ENCODE data around the gene MAML2. TPM values are rescaled to one million over a fixed set of nuclear protein-coding genes. Genes with fewer than 3 reads are reported as not detected.
"Not testable (repeated sequence)": the region's sequence is repeated elsewhere in the genome, so short reads cannot be mapped to it uniquely, and the experiment has no call there.

Gene MAML2
- total RNA-seq, 1 donor from 2014 or later: 1.3 TPM

DNA sequence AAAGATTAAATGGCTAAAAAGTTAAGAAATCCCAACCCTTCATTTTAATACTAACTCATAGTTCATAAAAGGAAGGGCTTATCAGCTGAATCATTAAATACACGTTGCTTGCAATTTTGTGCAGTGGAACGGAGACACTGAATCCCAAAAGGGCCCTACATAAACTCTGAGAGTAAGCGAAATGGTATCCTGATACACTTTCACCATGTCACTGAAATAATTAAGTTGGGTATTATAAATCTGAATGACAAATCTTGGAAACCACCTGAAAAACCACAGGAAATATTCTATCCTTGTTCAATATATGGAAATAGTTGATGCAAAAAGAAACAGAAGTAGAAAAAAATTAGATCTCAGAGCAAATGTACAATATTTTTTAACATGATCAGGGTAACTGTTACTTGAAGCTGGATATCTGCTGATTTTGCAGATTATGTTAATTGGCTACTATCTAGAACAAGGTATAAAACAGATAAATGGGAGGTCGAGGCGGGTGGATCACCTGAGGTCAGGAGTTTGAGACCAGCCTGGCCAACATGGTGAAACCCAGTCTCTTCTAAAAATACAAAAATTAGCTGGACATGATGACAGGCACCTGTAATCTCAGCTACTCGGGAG is 55.1 kb downstream of the MAML2 start:
- DNase-seq (ENCODE audit: low read depth) (peak; percentile 61), FAIRE-seq (no peak)
- no peak overlapping the region for H3K4me3 ChIP-seq (ENCODE audit: low read depth, low read length)
- TF ChIP-seq, protein P1, sequence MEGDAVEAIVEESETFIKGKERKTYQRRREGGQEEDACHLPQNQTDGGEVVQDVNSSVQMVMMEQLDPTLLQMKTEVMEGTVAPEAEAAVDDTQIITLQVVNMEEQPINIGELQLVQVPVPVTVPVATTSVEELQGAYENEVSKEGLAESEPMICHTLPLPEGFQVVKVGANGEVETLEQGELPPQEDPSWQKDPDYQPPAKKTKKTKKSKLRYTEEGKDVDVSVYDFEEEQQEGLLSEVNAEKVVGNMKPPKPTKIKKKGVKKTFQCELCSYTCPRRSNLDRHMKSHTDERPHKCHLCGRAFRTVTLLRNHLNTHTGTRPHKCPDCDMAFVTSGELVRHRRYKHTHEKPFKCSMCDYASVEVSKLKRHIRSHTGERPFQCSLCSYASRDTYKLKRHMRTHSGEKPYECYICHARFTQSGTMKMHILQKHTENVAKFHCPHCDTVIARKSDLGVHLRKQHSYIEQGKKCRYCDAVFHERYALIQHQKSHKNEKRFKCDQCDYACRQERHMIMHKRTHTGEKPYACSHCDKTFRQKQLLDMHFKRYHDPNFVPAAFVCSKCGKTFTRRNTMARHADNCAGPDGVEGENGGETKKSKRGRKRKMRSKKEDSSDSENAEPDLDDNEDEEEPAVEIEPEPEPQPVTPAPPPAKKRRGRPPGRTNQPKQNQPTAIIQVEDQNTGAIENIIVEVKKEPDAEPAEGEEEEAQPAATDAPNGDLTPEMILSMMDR (IDR thresholded peaks at IDR 0.05; ENCODE audit: insufficient read depth, low read length, severe bottlenecking): no peak
- no peaks in the 10 kb centered on the region for H3K27me3 ChIP-seq (ENCODE audit: control insufficient read depth, insufficient read depth, low read length)
- H3K36me3 ChIP-seq (ENCODE audit: control insufficient read depth, insufficient read depth, low read length): no peaks in the 10 kb centered on the region

DNA sequence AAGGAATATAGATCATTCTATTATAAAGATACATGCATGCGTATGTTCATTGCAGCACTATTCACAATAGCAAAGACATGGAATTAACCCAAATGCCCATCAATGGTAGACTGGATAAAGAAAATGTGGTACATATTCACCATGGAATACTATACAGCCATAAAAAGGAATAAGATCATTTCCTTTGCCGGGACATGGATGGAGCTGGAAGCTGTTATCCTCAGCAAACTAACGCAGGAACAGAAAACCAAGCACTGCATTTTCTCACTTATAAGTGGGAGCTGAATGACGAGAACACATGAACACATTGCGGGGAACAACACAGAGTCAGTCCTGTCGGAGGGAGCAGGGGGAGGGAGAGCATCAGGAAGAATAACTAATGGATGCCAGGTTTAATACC is 57.0 kb downstream of the MAML2 start:
- not testable (repeated sequence) for FAIRE-seq; H3K4me3 ChIP-seq (ENCODE audit: low read depth, low read length); DNase-seq (ENCODE audit: low read depth); H3K36me3 ChIP-seq (ENCODE audit: control insufficient read depth, insufficient read depth, low read length); H3K27me3 ChIP-seq (ENCODE audit: control insufficient read depth, insufficient read depth, low read length)

DNA sequence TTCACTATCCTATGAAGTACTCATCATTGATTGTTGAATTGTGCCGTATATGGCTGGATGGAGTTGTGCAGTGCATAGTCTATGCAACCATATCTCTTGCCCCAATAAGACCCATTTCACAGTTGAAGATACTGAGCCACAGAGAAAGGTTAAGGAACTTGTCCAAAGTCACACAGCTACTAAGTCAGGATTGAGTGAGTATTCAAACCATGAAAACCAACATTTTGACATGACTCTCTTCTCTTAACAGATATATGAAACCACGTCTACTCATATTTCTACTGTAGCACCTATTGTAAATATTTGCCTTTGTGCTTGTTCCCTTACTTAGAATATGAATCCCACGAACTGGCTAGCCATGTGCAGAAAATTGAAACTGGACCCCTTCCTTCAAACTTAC is 58.1 kb downstream of the MAML2 start:
- no peak overlapping the region for H3K4me3 ChIP-seq (ENCODE audit: low read depth, low read length)
- DNase-seq (ENCODE audit: low read depth) (no peak), FAIRE-seq (no peak)
- TF ChIP-seq, protein P1 (IDR thresholded peaks at IDR 0.05; ENCODE audit: insufficient read depth, low read length, severe bottlenecking): no peak
- H3K27me3 ChIP-seq (ENCODE audit: control insufficient read depth, insufficient read depth, low read length): no peaks in the 10 kb centered on the region
- no peaks in the 10 kb centered on the region for H3K36me3 ChIP-seq (ENCODE audit: control insufficient read depth, insufficient read depth, low read length)

DNA sequence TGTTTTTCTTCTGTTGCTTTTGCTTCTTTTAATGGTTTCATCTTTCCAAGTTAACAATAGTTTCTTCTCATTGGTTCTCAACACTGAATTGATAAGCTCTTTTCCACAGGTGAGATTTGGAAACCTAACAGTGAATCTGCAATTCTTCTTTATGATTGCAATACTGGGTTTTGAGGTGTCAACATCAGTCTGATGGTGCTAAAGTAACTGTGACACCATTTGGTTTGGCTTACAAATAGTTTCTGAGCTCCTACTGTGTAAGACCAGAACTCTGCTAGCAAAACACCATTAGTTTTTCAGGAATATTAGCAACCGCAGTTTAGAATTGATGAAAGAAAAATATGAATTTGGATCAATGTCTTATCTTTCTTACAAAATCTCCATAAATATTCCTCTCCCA is 58.6 kb downstream of the MAML2 start:
- TF ChIP-seq, protein P1 (IDR thresholded peaks at IDR 0.05; ENCODE audit: insufficient read depth, low read length, severe bottlenecking): no peak
- FAIRE-seq: no peak
- no peaks in the 10 kb centered on the region for H3K36me3 ChIP-seq (ENCODE audit: control insufficient read depth, insufficient read depth, low read length)
- no peak for DNase-seq (ENCODE audit: low read depth)
- H3K27me3 ChIP-seq (ENCODE audit: control insufficient read depth, insufficient read depth, low read length): no peaks in the 10 kb centered on the region
- no peak overlapping the region for H3K4me3 ChIP-seq (ENCODE audit: low read depth, low read length)

DNA sequence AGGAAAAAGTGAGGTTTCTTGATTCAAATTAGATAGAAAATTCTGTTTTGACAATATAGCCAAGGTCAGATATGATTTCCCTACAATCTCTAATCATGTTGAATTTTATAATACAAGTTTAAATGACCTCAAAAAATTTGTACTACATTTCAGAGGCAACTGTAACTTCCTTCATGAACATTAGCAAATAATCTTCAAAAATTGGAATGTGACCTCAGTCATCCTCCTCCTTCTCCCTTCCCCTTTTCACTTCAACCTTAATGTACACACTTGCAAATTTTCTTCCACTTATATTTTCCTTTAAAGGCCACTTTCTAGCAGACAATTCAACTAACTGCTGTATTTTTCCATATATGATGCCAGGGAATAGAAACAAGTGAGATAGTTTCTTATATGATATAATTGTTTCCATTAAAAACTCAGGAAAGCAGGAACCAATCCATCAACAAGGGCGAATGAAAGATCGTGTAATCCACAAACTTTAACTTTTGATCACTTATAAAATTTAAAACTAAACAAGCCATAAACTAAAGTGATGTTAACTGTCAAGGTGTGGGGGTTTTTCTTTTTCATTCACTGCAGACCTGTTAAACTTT is 60.3 kb downstream of the MAML2 start:
- TF ChIP-seq, protein P1 (IDR thresholded peaks at IDR 0.05; ENCODE audit: insufficient read depth, low read length, severe bottlenecking): no peak
- Histone ChIP-seq H3K27me3 (ENCODE audit: control insufficient read depth, insufficient read depth, low read length) (no peaks in the 10 kb centered on the region), H3K4me3 (ENCODE audit: low read depth, low read length) (no peak overlapping the region), H3K36me3 (ENCODE audit: control insufficient read depth, insufficient read depth, low read length) (no peaks in the 10 kb centered on the region)
- no peak for FAIRE-seq
- no peak for DNase-seq (ENCODE audit: low read depth)

DNA sequence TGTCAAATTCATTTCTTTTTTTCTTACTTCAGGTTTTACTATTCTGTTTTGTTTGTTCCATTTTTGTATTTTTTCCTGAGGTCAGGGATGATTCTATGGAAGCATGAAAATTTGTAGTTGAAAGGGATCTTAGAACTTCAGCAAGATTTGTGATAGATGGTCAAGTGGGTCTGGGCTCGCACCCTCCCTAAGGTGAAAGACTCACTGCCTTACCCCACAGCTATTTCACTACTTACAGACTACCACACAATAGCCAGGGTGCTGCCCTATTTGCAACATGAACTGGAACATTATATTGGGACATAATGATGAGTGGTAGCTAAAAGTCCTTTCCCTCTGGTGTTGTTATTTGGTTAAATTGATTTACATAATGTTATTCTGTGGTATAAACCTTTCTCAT is 62.6 kb downstream of the MAML2 start:
- DNase-seq (ENCODE audit: low read depth) (no peak), FAIRE-seq (no peak)
- no peaks in the 10 kb centered on the region for H3K27me3 ChIP-seq (ENCODE audit: control insufficient read depth, insufficient read depth, low read length)
- no peak overlapping the region for H3K4me3 ChIP-seq (ENCODE audit: low read depth, low read length)
- TF ChIP-seq, protein P1 (IDR thresholded peaks at IDR 0.05; ENCODE audit: insufficient read depth, low read length, severe bottlenecking): no peak
- H3K36me3 ChIP-seq (ENCODE audit: control insufficient read depth, insufficient read depth, low read length): no peaks in the 10 kb centered on the region
